ENCODE data around the gene ARNT2.
A peak's percentile ranks its signal among the peaks of the same experiment; 100 is the strongest.

The ARNT2 gene

GRCh38 chr15:80395616-80396015, 8.6 kb upstream of the ARNT2 start:
- TF ChIP-seq CTCF (IDR thresholded peaks at IDR 0.05) (no peak), ZFX (IDR thresholded peaks at IDR 0.05; ENCODE audit: borderline replicate concordance) (no peak)
- no peak overlapping the region for H3K27ac ChIP-seq

DNA sequence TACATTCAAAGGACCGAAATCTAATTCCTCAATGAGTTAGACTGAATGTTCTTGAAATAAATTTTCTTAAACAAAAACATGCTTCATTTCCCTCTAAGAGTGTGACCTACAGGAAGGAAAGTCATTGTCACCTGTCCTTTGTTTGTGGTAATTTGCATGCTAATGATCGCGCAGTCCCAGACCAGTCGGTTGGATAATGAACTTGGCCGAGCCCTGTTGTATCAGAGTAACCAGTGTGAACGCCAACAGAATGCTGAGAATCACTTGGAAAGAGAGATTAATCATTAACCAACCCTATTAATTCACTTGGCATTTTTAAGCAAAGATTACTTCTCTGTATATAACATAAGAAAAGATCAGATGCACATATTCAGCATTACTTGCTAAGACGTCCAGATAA, 8.1 kb upstream of the ARNT2 start:
- TF ChIP-seq CTCF (IDR thresholded peaks at IDR 0.05) (no peak), ZFX (IDR thresholded peaks at IDR 0.05; ENCODE audit: borderline replicate concordance) (no peak)
- H3K27ac ChIP-seq = no peak overlapping the region

- no peak for TF ChIP-seq CTCF (IDR thresholded peaks at IDR 0.05)
- no peak for TF ChIP-seq ZFX (IDR thresholded peaks at IDR 0.05; ENCODE audit: borderline replicate concordance)
- H3K27ac ChIP-seq = no peak overlapping the region
Measured at GRCh38 chr15:80399508-80399907, 4.7 kb upstream of the ARNT2 start.

GRCh38 chr15:80401456-80401855, 2.7 kb upstream of the ARNT2 start:
- TF ChIP-seq CTCF (IDR thresholded peaks at IDR 0.05) = no peak
- TF ChIP-seq ZFX (IDR thresholded peaks at IDR 0.05; ENCODE audit: borderline replicate concordance) = no peak
- no peak overlapping the region for H3K27ac ChIP-seq

GRCh38 chr15:80402339-80402738, 1.8 kb upstream of the ARNT2 start:
- TF ChIP-seq CTCF (IDR thresholded peaks at IDR 0.05) (no peak), ZFX (IDR thresholded peaks at IDR 0.05; ENCODE audit: borderline replicate concordance) (no peak)
- H3K27ac ChIP-seq = no peak overlapping the region

- 0 out of 2 replicates have a peak overlapping the region, but pooled peaks have one; percentile 2 for H3K27ac ChIP-seq
- TF ChIP-seq ZFX (IDR thresholded peaks at IDR 0.05; ENCODE audit: borderline replicate concordance) = no peak
- TF ChIP-seq CTCF (IDR thresholded peaks at IDR 0.05) = no peak
Measured at GRCh38 chr15:80403712-80404056, 498 bp upstream of the ARNT2 start.

DNA sequence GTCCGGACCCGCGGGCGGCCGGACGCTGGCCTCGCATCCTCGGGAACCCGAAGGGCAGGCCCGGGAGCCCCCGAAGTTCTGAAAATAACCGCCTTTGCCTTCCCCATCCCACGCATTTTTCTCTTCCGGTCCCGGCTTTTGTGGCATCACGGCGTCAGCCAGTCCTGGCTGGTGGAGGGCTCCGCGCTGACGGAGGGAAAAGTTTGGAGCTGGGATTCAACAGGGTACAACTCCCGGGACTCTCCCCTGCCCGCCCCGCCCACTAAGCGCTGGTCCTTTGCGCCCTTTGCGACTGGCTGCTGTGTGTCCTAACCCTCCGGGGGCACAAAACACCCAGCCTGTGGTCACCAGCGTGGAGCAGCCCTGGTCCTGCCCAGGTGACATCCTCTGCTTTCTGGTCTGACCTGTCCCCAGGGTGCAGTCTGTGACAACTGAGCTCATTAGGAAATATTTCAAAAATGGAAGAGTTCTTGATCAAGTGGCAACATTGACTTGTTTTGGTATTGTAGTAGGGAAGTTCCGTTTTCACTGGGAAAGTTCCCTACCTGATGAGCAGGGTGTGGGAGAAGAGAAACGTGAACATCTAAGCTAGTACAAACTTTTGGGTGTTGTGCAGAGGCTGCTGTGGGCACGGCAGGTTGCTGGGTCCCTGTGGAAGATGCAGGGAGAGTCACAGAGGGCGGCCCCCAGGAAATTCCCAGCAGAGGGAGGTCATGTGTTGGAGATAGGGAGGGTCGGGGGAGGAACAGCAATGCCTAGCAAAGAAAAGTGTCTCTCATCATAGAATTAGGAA, 775 bp downstream of the ARNT2 start:
- TF ChIP-seq CTCF (IDR thresholded peaks at IDR 0.05) (no peak), ZFX (IDR thresholded peaks at IDR 0.05; ENCODE audit: borderline replicate concordance) (no peak)
- 0 out of 2 replicates have a peak overlapping the region, but pooled peaks have one; percentile 2 for H3K27ac ChIP-seq

Data from 22Rv1 (cell line).